ENCODE data around the gene HOXA6. TPM values are rescaled to one million over a fixed set of nuclear protein-coding genes. Genes with fewer than 3 reads are reported as not detected.

The HOXA6 gene
- polyA plus RNA-seq, 1 donor: 5.6 TPM

DNA sequence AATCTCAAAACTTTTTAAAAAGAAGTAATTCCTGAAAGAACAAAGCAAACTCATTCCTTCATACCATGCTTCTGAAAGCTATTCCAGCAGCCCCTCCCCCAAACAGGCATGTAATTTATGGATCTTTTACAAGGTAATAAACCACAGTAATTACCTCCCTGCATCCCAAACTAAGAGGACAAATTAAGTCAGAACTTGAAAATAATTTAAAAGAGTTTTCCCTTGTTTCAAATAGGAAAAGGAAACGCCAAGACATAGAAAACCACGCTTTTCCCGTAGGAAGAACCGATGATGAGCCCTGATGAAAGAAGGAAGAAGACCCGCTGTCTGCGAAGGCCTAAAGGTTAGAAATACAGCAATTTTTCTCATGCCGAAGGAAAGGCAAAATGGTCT is 25.9 kb downstream of the HOXA6 start:
- DNase-seq: no peak

DNA sequence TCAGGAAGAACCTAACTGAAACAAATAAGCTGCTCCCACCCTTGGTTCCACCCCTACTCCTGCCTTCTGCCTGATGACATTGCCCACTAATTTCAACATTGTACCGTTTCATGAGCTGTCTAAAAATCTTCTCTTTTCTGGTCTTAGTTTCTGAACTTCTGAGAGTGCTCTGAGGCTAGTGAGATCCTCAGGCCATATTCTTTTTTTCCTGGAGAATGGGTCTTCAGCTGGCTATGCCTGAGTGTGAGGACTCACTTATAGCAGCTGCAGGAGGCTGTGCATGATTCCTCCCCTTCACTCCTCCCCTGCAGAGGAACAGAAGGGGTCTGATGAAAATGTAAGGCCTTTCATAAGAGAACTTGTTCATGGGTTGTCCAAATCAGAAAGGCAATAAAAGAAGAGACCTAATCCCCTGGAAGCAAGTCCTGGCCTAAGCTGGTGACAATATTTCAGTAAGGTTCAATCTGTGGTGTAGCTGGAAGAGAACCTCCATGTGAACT is 28.1 kb downstream of the HOXA6 start:
- no peak for DNase-seq

GRCh38 chr7:27118580-27118979 is 29.0 kb downstream of the HOXA6 start:
- no peak for DNase-seq

DNA sequence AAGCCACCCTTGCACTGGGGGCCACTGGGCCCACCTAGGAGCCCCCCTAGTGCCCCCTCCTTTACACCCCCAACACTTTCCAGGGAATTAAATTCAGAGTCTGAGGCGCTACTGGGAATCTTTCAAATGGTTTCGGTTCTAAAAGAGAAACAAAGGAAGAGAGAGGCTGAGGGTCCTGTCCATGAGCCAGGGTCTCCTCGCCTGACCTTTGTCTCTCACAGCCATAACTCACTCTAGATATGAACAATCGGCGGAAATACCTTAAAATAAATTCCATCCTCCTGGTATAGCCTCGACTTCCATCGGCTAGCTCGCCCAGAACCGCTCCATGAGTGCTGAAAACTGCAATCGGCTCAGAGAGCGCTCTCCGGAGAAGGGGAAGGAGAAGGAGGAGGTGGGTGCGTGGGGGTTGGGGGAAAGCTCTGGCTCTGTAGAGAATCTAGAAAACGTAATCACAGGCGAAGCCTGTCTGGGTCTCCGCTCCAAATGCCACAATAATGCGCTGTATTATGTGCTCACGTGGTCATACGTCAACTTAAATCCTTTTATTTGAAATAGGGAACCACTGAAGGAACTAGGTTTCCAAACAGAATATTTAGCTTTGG is 29.6 kb downstream of the HOXA6 start:
- DNase-seq: no peak

DNA sequence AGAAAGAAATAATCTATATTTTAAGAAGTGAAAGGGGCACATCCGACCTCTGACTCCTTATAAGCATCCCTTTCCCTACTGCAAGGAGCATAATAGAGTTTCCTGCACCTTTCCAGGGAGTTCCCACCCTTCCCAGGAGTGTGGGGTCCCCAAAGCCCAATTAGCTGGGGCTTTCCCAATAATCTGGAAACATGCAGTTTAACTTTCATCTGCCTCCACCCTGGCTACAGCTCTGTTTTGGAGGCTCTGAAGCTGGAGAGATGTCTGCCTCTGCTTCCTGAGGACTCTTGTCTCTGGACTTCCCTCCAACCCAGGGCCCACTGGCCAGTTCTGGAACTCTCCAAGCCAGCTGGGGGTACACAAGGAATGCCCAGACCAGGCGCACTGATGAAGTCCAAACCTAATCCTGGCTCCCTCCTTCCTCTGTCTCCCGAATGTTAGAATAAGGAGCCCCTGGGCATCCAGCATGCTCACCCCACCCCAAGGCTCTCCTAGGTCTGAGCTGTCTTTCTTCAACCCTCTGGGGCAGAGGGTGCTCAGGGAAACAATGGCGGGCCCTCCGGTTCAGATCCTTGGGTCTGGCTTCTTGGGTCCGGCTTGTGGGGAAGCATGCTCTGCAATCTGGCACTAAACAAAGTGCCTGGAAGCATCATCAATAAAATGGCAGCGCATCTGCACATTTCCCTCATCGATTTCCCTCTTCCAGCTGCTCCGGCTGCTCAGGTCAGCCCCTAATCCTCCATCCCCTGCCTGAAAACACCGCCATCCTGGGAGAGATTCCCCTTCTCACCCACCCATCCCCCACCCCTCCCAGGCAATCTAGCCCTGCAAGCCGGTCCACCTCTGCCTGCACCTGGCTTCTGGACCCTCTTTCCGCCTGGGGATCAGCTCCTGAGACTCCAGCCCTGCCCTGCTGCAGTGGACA is 30.4 kb downstream of the HOXA6 start:
- DNase-seq: no peak

DNA sequence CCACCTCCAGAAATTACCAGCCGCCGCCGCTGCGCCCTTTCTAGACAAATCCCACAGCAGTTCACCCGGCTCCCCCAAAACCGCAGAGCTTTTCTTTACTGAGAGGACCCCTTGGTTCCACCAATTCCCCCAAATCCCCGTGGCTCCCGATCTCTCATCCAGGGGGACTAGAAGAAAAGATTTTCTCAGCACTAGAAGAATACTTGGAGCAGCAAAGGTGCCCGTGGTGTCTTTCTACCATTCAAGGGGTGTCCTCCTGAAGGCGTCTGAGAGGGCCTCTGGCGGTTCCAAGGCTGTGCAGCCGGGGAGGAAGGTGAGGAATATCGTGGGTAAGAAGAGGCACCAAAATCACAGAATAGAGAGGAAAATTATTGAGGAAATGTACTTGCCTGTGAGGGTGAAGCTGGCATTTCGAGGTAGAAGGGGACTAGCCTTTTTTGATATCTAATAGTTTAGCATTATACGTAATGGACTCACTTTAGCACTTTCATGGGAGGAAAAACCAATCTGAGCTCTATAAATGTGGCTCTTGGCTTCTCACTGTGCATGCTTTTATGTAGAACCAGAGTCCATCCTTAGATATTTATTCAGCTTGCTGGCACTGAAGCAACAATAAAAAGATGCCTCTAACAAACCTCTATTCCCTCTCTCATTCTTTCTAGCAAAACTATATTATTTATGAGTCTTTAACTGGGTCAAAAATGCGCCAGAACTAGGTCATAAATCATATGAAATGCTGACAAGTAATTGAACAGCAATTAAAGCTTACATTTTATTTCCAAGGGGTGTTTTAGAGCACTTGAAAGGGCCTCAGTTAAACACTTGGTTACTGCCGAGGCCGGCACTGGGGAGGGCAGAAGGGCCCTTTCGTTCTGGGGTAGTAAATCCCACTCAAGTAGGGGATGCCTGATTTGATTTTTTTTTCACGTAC is 31.3 kb downstream of the HOXA6 start:
- DNase-seq: no peak

DNA sequence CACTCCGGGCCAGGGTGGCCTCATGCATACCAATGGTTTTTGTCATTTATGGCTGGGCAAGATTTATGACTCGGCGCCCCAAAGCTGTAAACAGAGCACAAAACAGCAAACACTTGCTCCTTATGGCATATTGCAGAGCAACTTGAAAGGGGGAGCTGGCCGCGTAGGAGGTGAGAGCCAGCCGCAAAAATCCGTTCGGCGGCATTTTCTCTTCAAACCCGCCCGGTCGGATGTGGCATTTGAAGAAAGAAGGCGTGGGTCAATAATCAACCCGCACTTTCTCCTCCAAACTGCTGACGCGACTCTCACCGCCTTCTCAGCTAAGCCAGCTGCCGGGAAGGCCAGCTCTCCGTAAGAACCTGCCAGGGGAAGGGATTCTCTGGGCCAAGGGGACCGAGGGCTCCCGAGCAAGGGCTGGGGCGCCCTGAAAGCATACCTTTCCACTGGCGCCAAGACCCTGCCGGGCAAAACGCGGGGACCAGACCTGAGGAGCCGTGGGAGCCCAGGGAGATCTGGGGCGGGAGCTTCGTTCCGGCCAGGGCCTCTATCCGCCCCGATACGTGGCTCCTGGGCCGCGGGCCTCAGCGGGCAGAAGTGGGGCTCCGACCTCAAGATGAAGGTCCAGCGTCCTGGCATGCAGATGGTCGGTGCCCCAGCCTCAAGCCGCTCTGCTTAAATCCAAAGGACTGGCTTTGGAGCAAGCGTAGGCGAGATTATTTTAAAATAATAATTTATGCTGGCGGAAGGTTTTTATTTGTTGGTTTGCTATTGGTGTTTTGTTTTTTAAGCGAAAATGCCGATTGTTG is 32.1 kb downstream of the HOXA6 start:
- DNase-seq: no peak

- no peak for DNase-seq
These were observed 32.7 kb downstream of the HOXA6 start for GRCh38 chr7:27114881-27115220.

DNA sequence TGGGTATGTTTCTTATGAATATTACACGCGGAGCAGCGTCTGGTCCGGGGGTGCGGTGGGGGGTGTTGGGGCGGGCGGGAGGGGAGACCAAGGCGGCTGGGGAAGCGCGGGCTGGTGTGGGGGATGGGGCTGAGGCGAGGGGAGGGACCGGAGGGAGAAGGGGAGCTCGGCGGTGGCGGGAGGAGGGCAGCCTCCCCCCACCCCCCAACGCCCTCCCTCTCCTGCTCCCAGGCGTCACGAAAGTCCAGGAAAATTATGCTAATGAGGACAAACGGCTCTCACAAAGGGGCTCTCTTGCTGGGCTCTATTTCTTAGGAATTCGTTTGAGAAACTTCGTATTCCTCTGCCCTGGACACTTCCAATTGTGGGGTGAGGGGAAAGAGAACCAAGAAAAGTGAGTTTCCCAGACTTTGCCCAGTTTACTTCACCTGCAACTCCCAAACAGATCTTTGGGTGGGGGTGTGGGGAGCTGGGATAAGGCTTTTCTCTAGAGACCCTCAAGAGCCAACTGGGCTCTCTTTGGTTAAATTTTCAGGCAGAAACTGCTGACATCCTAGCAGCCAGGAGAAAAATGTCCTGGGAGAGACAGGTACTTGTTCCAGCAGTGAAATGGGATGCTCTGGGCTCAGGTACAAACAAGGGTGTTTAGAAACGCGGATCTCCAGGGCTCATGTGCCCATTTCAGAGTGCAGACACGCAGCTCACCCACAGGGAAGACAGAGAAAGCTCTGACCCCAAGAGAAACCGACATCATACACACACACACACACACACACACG is 33.4 kb downstream of the HOXA6 start:
- DNase-seq: no peak

DNA sequence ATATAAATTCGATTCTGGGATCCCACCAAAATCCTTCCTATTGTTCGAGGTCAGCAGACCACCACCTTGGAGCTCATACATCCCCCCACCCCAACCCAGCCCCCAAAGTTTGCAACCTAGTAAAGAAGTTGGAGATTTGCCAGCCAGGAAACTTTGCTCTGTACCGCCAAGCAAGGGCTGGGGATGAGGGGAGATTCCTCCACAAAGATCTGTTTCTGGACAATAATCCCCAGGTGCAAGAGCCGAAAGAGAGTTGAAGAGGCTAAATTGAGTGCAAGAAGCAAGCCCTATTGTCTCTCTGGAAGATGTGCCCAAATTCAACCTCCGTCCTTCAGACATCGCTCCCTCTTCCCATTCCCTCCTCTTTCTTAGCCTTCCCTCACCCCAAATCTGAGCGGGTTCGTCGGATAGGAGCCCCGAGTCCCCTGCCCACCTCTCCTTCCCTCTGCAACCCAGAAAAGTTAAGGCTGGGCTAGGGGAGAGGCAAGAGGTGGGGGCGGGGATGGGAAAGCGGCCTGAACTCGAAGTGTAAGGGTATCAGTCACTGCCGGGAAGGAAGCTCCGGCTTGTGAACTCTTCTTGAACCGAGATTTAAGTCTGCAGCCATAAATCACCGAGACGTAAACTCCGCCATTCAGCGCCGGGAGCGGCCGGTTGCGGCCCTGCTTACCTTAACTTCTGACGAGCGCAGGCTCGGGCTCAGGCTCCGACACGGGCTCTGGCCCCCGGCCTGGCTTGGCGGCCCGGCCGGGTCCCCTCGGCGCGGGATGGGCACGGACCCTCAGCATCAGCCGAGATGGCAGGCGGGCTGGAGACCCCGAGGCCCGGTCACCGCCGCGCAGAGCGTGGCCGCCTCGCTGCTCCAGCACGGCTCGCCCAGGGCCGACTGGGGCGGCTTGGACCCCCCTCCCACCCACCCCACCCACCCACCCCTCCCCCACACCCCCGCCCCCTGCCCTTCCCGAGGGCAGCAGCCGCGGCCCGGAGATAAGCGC is 34.3 kb downstream of the HOXA6 start:
- DNase-seq: peak; percentile 68

GRCh38 chr7:27112361-27112760 is 35.2 kb downstream of the HOXA6 start:
- no peak for DNase-seq

GRCh38 chr7:27111751-27112277 is 35.8 kb downstream of the HOXA6 start:
- no peak for DNase-seq

DNA sequence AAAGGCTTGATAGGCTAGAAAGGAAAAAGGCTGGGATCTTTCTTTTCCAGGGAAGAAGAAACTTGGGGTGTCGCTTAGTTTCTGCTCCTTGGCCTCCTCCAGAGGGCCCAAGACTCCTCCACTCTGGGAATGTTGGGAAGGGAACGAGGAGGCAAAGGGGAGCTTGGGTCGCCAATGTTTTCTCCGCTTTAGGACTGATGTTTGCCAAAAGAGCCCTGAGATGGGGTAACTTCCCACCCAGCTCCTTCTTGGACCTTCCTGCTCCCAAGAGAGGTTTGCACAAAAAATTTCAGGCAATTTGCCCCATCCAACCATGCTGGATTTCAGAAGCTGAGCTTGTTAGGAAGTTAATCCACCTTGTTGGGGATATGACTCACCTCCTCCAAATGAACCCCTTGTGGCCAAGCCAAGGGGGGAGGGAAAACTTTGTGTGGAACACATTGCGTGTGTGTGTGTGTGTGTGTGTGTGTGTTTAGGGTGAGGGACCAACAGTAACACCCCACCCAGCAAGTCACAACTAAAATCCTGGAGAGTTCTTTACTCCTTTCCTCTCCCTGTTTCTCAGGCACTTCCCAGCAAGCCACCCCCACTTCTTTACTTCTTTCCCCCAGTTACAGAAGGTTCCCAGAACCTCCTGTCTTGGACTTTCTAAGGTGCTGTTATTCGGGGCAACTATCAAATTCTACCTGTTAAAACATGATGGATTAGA is 36.4 kb downstream of the HOXA6 start:
- no peak for DNase-seq

GRCh38 chr7:27110186-27111031 is 37.2 kb downstream of the HOXA6 start:
- peak; percentile 53 for DNase-seq

DNA sequence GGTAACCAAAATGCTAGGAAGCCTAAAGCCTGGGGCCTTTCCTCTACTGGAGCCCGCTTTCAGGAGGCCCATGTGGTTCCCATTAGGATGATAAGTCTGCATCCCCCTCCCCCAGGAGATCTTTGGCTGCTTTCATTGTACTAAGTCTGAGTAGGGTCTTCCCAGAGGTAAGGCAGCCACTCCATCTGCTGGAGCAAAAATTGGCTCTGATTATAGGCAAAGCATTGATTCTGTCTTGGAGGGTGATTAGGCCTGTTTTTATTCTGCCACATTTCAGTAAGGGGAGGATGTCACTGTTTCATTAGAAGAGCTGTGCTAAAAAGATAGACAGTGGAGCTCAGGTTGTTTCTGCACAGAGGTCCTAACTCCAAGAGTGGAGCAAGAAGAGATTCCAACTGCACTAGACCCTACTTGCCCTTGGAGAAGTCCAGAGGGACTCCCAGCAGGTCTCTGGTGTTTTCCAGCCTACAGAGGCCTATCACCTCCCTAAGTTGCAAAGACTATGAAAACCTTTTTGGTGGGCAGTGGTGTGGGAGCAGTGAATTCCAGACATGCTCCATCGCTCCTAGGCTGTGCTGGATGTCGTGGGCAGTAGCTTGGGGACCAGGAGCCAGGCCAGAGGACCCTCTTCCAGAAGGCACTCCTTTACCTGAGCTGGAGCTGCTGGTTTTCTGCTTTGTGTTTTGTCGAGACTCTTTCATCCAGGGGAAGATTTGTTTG is 37.9 kb downstream of the HOXA6 start:
- DNase-seq: no peak

- DNase-seq: no peak
These were observed 39.0 kb downstream of the HOXA6 start for GRCh38 chr7:27108390-27109127.
